LNCaP clone FGC (cell line): ENCODE measurements around the gene RETN.

Experiments
- DNase-seq: peaks from one replicate; pipeline ENCODE4 v3.0.0-alpha.2; 2011; ENCODE audit warnings: low read depth
- H3K4me3 ChIP-seq: 2 replicates; pipeline ENCODE4 v1.5.1; 2011; ENCODE audit warnings: mild to moderate bottlenecking, low read depth, low read length, control low read depth
- CTCF ChIP-seq: IDR thresholded peaks from 2 replicates; pipeline ENCODE4 v1.5.1; 2012; ENCODE audit warnings: mild to moderate bottlenecking; ENCODE audit not compliant: control insufficient read depth, insufficient read depth; ENCODE audit errors: extremely low read depth

Gene RETN

GRCh38 chr19:7652061-7652641 is 16.7 kb upstream of the RETN start:
- peak overlapping the region; percentile 35 for H3K4me3 ChIP-seq
- DNase-seq: peak; percentile 86

GRCh38 chr19:7654401-7654800 is 14.4 kb upstream of the RETN start:
- no peak for TF ChIP-seq CTCF
- H3K4me3 ChIP-seq: no peak overlapping the region
- no peak for DNase-seq

More at GRCh38 chr19:7652061-7652641, 16.7 kb upstream of the RETN start:
- peak; percentile 75 for TF ChIP-seq CTCF

DNA sequence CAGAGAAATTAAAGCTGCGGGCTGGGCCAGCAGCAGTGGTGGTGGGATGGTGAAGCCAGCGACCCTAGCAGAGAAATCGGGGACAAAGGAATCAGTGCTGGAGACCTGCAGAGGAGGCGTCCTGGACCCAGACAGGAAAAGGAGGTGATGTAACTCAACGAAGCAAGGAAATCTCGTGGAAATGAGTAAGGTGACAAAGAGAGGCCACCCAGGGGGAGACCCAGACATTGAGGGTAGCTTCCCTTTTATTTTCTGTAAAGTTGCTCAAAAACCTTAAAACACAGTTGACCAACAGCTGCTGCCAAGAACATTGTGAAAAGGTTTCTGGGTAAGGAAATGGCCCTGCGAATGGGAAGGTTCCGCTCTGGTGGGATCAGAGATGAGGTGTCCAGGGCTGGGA is 13.3 kb upstream of the RETN start:
- DNase-seq: no peak
- no peak overlapping the region for H3K4me3 ChIP-seq
- TF ChIP-seq CTCF: no peak

DNA sequence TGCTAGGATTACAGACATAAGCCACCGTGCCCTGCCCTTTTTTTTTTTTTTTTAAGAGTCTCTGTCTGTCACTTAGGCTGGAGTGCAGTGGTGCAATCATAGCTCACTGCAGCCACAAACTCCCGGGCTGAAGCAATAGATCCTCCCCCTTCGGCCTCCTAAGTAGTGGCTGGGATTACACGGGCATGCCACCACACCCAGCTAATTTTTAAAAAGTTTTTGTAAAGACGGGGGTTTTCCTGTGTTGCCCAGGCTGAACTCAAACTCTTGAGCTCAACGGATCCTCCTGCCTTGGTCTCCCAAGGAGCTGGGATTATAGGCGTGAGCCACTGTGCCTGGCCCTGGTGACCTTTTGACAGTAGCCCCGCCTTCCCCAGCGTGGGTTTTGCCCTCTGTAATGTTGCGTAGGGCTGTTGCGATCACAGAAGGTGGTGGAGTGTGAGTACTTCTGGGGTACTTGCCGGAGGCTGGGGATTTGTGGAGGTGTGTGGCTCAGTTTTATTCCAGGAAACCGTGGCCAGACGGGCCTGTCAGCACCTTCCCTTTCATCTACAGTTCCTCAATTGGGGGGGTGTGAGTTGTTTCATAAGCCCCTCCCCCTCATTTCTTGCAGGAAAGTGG is 11.6 kb upstream of the RETN start:
- no peak for TF ChIP-seq CTCF
- H3K4me3 ChIP-seq: no peak overlapping the region
- DNase-seq: no peak

GRCh38 chr19:7658219-7658686 is 10.6 kb upstream of the RETN start:
- H3K4me3 ChIP-seq: no peak overlapping the region
- TF ChIP-seq CTCF: no peak
- DNase-seq: no peak

GRCh38 chr19:7661744-7662538 is 6.9 kb upstream of the RETN start:
- no peak for TF ChIP-seq CTCF
- no peak for DNase-seq
- H3K4me3 ChIP-seq: no peak overlapping the region
